ENCODE results near the gene RUNX2.

DNA sequence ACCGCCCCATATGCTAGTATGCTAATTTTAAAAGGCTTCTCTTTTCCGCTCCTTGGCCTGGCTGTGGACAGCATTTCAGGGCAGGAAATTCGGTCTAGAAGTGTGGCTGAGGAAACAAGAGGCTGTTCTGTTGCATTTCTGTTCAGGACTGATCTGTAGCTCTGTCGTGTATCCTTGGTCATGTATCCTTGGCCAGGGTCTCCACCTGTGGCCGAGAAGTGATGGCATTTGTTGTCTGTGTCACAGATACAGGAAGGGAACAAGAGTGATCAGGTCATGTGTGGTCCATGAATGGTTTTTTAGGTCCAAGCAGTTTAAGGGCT, 350.1 kb downstream of the RUNX2 start:
- TF ChIP-seq, protein P1, sequence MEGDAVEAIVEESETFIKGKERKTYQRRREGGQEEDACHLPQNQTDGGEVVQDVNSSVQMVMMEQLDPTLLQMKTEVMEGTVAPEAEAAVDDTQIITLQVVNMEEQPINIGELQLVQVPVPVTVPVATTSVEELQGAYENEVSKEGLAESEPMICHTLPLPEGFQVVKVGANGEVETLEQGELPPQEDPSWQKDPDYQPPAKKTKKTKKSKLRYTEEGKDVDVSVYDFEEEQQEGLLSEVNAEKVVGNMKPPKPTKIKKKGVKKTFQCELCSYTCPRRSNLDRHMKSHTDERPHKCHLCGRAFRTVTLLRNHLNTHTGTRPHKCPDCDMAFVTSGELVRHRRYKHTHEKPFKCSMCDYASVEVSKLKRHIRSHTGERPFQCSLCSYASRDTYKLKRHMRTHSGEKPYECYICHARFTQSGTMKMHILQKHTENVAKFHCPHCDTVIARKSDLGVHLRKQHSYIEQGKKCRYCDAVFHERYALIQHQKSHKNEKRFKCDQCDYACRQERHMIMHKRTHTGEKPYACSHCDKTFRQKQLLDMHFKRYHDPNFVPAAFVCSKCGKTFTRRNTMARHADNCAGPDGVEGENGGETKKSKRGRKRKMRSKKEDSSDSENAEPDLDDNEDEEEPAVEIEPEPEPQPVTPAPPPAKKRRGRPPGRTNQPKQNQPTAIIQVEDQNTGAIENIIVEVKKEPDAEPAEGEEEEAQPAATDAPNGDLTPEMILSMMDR (IDR thresholded peaks at IDR 0.05) = no peak
- TF ChIP-seq POLR2A (IDR thresholded peaks at IDR 0.05) (no peak), POLR2AphosphoS5 (IDR thresholded peaks at IDR 0.05) (no peak)

All from breast epithelium (tissue), 3 donors.